Activated T-cell treated with anti-CD3 and anti-CD28 coated beads, Interleukin-2, amount 50 U/mL, for 72 hours (primary cell): ENCODE measurements around the gene MAML2. TPM values are rescaled to one million over a fixed set of nuclear protein-coding genes. Genes with fewer than 3 reads are reported as not detected.
A peak's percentile ranks its signal among the peaks of the same experiment; 100 is the strongest.

Source experiments
- ATAC-seq, 2 donors: fragments of 150-1000 bp; cut with Tn5 transposase; replicated peaks in 1 of 2; 2 replicates each; pipeline ENCODE4 v1.10.0; 2021; ENCODE audit warnings: moderate library complexity in 2 of 2, mild to moderate bottlenecking in 1 of 2
- DNase-seq, 2 donors: peaks; one replicate each; pipeline ENCODE4 v3.0.0; 2021 to 2022; ENCODE audit warnings: mixed read lengths in 1 of 2
- H3K27ac Mint-ChIP-seq: one replicate; pipeline ENCODE4 v1.8.0; 2022; ENCODE audit warnings: mild to moderate bottlenecking, moderate library complexity, mixed read lengths
- H3K27me3 Mint-ChIP-seq: one replicate; pipeline ENCODE4 v1.8.0; 2022; ENCODE audit warnings: low read depth, mixed read lengths
- H3K36me3 Mint-ChIP-seq, 2 donors: one replicate each; pipeline ENCODE4 v1.8.0; 2022; ENCODE audit warnings: mixed read lengths in 2 of 2, mild to moderate bottlenecking in 1 of 2; ENCODE audit not compliant: insufficient read depth in 2 of 2
- H3K4me1 Mint-ChIP-seq: one replicate; pipeline ENCODE4 v1.8.0; 2022; ENCODE audit warnings: low read depth, mixed read lengths
- H3K4me3 Mint-ChIP-seq, 2 donors: one replicate each; pipeline ENCODE4 v1.8.0; 2022; ENCODE audit warnings: mild to moderate bottlenecking in 2 of 2, mixed read lengths in 2 of 2, moderate library complexity in 2 of 2
- H3K9me3 Mint-ChIP-seq, 2 donors: one replicate each; pipeline ENCODE4 v1.8.0; 2022; ENCODE audit warnings: mixed read lengths in 2 of 2
- total RNA-seq, 2 donors: library from RNA; stranded (reverse); gene quantifications; one replicate each; pipeline ENCODE4 v1.2.3, GENCODE V29; 2022

MAML2 gene
- total RNA-seq, 2 donors from 2014 or later: 30.5 to 34.6 TPM

DNA sequence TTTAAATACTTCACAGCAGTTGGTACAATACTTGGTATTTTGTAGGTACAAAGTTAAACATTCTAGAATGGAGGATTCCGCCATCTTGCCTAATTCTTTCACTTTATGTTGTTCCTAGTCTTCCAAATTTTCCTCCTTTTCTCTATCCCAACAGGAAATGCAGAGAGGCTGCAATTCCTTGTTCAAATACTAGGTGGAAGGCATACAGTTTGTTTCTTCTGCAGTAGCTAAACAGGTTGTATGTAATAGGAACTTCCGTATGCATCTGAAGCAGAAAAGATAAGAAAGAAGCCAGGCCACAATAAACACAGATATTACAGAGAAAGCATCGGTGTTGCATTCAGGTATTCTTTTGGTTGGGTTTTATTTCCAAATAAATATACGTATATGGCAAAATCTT is 232.7 kb downstream of the MAML2 start:
- peak overlapping the region; percentile 42 for H3K27ac Mint-ChIP-seq
- peaks cover 3 to 19% of the 10 kb centered on the region in 2 donors for H3K36me3 Mint-ChIP-seq
- DNase-seq (no peak), ATAC-seq (no peak)
- H3K27me3 Mint-ChIP-seq: no peaks in the 10 kb centered on the region
- peaks cover 72% of the 10 kb centered on the region for H3K4me1 Mint-ChIP-seq
- H3K9me3 Mint-ChIP-seq: no peaks in the 10 kb centered on the region
- H3K4me3 Mint-ChIP-seq: no peak overlapping the region

DNA sequence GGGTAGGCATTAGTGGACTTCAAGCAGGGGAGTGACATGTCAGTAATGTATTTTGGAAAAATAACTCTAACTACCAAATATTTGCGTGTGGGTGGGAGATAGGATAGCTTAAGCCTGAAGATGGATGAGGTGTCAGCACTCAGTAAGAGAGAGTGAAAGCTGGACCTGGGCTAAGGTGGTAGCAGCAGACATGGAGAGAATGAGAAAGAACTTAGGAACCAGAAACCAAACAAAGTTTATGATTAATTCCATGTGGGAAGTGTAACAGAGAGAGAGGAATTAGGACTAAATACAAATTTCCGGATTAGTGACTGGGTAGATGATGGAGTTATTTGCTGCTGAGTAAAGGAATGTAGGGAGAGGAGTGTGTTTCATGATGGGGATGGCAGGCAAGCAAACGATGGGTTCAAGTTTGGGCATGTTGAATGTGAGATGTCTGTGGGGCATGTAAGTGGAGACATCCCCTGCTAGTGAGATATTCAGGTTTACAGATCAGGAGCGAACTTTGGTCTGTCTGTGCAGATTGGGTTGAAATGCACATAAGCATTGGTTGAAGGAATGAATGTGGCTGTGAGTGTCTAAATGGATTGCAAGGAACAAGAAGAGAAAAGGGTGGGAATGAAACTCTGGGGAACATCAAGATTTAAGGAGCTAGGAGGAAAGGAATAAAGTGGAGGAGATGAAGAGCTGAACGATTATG is 233.5 kb downstream of the MAML2 start:
- Mint-ChIP-seq H3K4me1 (peaks cover 71% of the 10 kb centered on the region), H3K27ac (no peak overlapping the region), H3K27me3 (no peaks in the 10 kb centered on the region), H3K9me3 (no peaks in the 10 kb centered on the region), H3K36me3 (peaks cover 3 to 19% of the 10 kb centered on the region in 2 donors), H3K4me3 (no peak overlapping the region)
- ATAC-seq (no peak), DNase-seq (no peak)

GRCh38 chr11:96107143-96107824 is 235.7 kb downstream of the MAML2 start:
- Mint-ChIP-seq H3K27ac (peak overlapping the region; percentile 34), H3K9me3 (no peaks in the 10 kb centered on the region), H3K36me3 (peaks cover 4 to 18% of the 10 kb centered on the region in 2 donors), H3K4me3 (no peak overlapping the region), H3K27me3 (no peaks in the 10 kb centered on the region), H3K4me1 (peaks cover 57% of the 10 kb centered on the region)
- ATAC-seq (no peak), DNase-seq (no peak)

GRCh38 chr11:96106645-96107044 is 236.3 kb downstream of the MAML2 start:
- H3K36me3 Mint-ChIP-seq: peaks cover 4 to 18% of the 10 kb centered on the region in 2 donors
- ATAC-seq (no peak), DNase-seq (no peak)
- H3K4me1 Mint-ChIP-seq: peaks cover 51% of the 10 kb centered on the region
- H3K4me3 Mint-ChIP-seq: peak overlapping the region in 1 of 2 donors; percentile 21
- H3K9me3 Mint-ChIP-seq: no peaks in the 10 kb centered on the region
- H3K27me3 Mint-ChIP-seq: no peaks in the 10 kb centered on the region
- peak overlapping the region; percentile 34 for H3K27ac Mint-ChIP-seq

DNA sequence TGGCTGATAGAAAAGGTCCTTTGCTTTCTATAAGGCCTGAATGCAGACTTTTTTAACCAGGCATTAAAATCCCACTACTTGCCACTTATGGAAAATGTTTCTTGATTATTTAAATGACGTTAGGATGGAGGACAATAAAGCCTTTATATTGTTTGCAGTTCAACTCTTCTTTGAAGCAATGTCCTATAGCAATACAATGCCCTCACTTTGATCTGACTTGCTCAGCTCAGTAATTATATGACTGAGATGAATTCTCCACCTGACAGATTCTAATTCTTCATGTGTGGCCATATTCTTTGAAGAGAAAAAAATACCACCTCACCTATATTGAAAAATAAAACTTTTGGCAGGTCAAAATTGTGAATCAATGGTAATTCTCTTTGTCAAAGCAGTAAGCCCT is 237.1 kb downstream of the MAML2 start:
- ATAC-seq (peak; percentile 44 to 50), DNase-seq (no peak)
- Mint-ChIP-seq H3K27me3 (no peaks in the 10 kb centered on the region), H3K4me3 (peak overlapping the region in 1 of 2 donors; percentile 24), H3K4me1 (peaks cover 44% of the 10 kb centered on the region), H3K9me3 (no peaks in the 10 kb centered on the region), H3K27ac (peak overlapping the region; percentile 66), H3K36me3 (peaks cover 1 to 12% of the 10 kb centered on the region in 2 donors)

DNA sequence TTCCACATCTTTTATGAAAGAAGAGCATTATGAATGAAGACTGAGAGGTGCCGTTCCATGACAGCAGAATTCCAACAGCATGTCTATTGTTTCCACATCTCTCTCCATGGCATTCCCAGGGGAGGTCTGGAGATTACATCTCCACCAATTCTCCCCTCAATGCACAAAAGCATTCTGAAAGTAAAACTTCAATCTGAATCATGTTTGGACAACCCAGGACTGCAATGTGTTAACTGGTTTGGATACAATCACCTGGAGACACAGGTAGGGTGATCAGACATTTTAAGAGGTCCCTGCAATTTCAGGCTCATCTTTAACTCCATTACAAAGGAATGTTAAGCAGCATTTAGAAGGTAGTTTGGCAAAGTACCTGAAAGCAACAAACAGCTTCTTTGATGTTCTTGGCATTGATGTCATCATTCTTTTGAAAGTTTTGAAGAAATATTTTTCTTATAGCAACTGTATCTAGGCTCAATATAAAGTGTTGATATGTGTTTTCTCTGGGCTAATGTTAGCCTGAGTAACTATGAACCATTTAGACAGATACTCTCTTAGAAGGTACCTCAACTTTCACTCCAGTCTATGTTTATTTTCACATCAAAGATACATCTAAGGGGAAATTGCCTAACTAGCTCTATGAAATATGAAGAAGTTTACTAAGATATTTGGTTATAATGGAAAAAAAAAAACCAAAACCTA is 237.6 kb downstream of the MAML2 start:
- H3K4me1 Mint-ChIP-seq: peaks cover 43% of the 10 kb centered on the region
- H3K36me3 Mint-ChIP-seq: peaks cover 1 to 12% of the 10 kb centered on the region in 2 donors
- ATAC-seq (peak; percentile 19 to 80), DNase-seq (no peak)
- no peaks in the 10 kb centered on the region for H3K9me3 Mint-ChIP-seq
- peak overlapping the region; percentile 66 for H3K27ac Mint-ChIP-seq
- H3K4me3 Mint-ChIP-seq: peak overlapping the region in 1 of 2 donors; percentile 24
- H3K27me3 Mint-ChIP-seq: no peaks in the 10 kb centered on the region

DNA sequence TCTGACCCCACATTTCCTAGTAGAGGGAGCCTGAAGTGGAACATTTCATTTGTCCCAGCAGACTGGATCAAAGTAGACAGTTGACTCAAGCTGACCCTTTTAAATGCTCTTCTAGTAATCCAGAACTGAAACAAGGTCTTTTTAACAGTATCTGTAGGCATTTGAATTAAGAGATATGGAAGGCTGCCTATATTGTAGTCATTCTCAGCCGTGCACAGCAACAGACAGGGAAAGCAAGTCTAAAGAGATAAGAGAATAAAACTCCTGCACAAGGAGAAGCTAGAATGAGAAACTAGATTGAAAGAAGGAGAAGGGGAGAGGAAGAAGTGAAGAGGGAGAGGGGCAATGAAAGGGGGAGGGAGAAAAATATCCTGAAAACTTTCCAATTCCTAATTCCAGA is 238.5 kb downstream of the MAML2 start:
- Mint-ChIP-seq H3K27me3 (no peaks in the 10 kb centered on the region), H3K4me1 (peaks cover 45% of the 10 kb centered on the region), H3K36me3 (peaks cover 1 to 14% of the 10 kb centered on the region in 2 donors), H3K27ac (no peak overlapping the region), H3K4me3 (no peak overlapping the region), H3K9me3 (no peaks in the 10 kb centered on the region)
- DNase-seq (no peak), ATAC-seq (no peak)

DNA sequence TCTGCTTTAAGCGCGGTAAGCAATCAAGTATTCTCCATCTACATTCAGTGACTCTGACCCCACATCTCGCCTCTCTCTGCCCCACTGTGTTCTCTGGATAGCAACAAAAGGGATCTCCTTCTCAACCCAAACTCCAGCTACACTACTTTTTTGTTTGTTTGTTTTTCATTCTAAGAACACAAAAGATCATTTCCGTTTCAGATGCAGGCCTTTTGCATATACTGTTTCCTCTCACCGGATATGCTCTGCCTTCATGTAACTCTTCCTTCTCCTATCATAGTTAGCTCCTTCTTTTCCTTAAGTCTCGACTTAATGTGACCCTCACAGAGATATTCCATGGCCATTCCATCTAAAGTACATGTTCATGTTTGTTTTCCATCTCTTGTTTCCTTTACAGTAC is 239.3 kb downstream of the MAML2 start:
- DNase-seq (no peak), ATAC-seq (no peak)
- H3K9me3 Mint-ChIP-seq: no peaks in the 10 kb centered on the region
- H3K4me3 Mint-ChIP-seq: no peak overlapping the region
- H3K36me3 Mint-ChIP-seq: peaks cover 1 to 14% of the 10 kb centered on the region in 2 donors
- no peaks in the 10 kb centered on the region for H3K27me3 Mint-ChIP-seq
- peaks cover 52% of the 10 kb centered on the region for H3K4me1 Mint-ChIP-seq
- no peak overlapping the region for H3K27ac Mint-ChIP-seq

GRCh38 chr11:96103102-96103501 is 239.9 kb downstream of the MAML2 start:
- no peak overlapping the region for H3K4me3 Mint-ChIP-seq
- H3K27ac Mint-ChIP-seq: no peak overlapping the region
- DNase-seq (no peak), ATAC-seq (no peak)
- peaks cover 58% of the 10 kb centered on the region for H3K4me1 Mint-ChIP-seq
- H3K36me3 Mint-ChIP-seq: peaks cover 1 to 13% of the 10 kb centered on the region in 2 donors
- no peaks in the 10 kb centered on the region for H3K27me3 Mint-ChIP-seq
- H3K9me3 Mint-ChIP-seq: no peaks in the 10 kb centered on the region

- no peak overlapping the region for H3K4me3 Mint-ChIP-seq
- no peaks in the 10 kb centered on the region for H3K27me3 Mint-ChIP-seq
- no peak for DNase-seq
- H3K36me3 Mint-ChIP-seq: peaks cover 1 to 10% of the 10 kb centered on the region in 2 donors
- peaks cover 58% of the 10 kb centered on the region for H3K4me1 Mint-ChIP-seq
- H3K9me3 Mint-ChIP-seq: no peaks in the 10 kb centered on the region
- no peak for ATAC-seq
- H3K27ac Mint-ChIP-seq: no peak overlapping the region
Measured at GRCh38 chr11:96102664-96103078, 240.3 kb downstream of the MAML2 start.

GRCh38 chr11:96101146-96101545 is 241.8 kb downstream of the MAML2 start:
- Mint-ChIP-seq H3K27me3 (no peaks in the 10 kb centered on the region), H3K4me3 (no peak overlapping the region), H3K9me3 (no peaks in the 10 kb centered on the region), H3K27ac (no peak overlapping the region), H3K36me3 (peaks cover 1 to 7% of the 10 kb centered on the region in 2 donors), H3K4me1 (peaks cover 57% of the 10 kb centered on the region)
- ATAC-seq: no peak
- DNase-seq: no peak

- ATAC-seq: no peak
- Mint-ChIP-seq H3K4me3 (no peak overlapping the region), H3K9me3 (no peaks in the 10 kb centered on the region), H3K36me3 (peaks cover 0 to 4% of the 10 kb centered on the region in 2 donors), H3K4me1 (peaks cover 59% of the 10 kb centered on the region), H3K27ac (peak overlapping the region; percentile 19), H3K27me3 (no peaks in the 10 kb centered on the region)
- no peak for DNase-seq
Measured at GRCh38 chr11:96098511-96099241, 244.3 kb downstream of the MAML2 start.
